Suppressor macrophage treated with lipopolysaccharide for 1 hour (primary cell): ENCODE measurements around the gene CR1L.
"Not testable (repeated sequence)": the region's sequence is repeated elsewhere in the genome, so short reads cannot be mapped to it uniquely, and the experiment has no call there.

ENCODE experiments used
- DNase-seq, 3 donors: peaks; one replicate each; pipeline ENCODE4 v3.0.0-alpha.2; 2020 to 2022

CR1L gene

GRCh38 chr1:207644852-207645634, at the start of gene CR1L:
TSS of gene CR1L (plus strand) at chr1:207645133. CDS start at chr1:207645234, 101 bp downstream.
- peak; percentile 94 to 97 (median 97) for DNase-seq

DNA sequence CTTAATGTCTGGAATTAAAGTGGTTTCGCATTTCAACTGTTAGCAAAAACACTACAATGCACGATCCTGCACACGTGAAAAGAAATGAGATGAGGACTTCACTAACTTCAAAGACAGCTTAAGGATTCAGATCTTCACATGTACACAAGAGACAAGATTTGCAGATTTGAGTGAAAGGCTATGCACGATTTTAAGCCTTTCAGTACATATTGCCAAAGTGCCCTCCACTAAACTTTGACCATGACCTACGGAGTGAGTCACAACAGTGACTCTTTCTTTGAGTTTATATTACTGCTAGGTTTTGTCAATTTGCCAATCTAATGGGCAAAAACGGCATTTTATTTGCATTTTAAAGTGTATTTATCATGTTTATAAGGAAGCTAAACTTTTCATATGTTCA, 41.2 kb upstream of the CR1L start:
- peak in 1 of 3 donors; percentile 4 for DNase-seq

DNA sequence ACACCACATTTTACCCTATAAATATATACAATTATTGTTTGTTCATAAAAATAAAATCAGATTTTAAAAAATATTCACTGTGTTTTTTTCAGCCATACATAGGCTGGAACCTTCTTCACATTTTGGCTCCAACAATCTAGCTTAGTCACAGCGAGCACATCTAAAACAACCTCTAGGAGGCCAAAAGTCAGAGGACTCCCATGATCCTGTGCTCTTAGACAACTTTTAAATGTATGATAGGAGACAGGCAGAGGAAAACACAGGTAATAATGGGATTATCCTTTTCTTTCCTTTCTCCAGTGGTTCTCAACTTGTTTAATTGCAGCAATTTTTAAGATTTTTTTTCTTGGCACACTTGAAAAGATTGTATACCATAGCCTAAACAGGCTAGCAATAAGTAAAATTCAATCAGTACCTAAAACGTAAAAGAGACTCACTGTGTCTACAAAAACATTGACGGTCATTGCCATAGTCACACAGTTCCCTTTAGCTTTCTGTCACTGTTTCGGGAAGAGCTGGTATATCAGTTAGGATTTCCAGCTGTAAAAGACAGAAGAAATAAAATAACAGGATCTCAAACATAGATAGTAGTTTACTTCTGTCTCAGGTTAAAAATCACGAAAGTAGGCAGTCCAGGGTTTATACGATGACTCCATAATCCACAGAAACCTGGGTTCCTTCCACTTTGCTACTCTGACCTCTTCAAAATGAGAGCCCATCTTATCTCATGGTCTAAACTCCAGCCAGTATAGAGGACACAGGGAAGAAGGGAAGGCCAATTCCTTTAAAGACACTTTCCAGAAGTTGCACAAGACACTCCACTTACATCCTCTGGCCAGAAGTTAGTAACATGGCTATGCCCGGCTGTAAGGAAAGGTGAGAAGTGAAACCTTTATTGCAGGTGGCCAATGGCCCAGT, 39.2 kb upstream of the CR1L start:
- DNase-seq = no peak

GRCh38 chr1:207606362-207606755, 38.6 kb upstream of the CR1L start:
- DNase-seq = no peak

GRCh38 chr1:207612762-207613161, 32.2 kb upstream of the CR1L start:
- DNase-seq = no peak

DNA sequence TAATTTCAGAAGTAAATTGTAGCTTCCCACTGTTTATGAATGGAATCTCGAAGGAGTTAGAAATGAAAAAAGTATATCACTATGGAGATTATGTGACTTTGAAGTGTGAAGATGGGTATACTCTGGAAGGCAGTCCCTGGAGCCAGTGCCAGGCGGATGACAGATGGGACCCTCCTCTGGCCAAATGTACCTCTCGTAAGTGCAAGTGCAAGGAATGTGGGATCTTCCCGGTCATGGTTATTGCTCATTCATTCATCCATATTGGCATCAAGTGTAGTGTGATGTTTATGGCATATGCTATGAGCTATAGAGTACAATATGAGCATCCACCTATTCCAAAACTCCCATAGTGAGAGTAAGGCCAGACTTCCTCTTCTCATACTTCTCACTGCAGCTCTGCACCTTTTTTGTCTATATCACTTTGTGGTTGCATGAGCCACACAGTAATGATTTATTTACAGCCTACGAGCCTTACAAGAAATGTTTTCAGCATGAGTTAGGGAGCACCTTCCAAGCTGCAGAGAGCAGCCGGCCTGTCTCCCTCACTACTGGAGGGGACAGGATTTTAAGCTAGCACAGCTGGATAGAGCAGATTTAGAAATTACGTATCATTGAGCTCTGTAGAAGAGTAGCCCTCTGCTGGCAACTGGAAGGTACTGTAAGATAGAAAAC, 24.9 kb upstream of the CR1L start:
- peak; percentile 64 to 72 (median 67) for DNase-seq

DNA sequence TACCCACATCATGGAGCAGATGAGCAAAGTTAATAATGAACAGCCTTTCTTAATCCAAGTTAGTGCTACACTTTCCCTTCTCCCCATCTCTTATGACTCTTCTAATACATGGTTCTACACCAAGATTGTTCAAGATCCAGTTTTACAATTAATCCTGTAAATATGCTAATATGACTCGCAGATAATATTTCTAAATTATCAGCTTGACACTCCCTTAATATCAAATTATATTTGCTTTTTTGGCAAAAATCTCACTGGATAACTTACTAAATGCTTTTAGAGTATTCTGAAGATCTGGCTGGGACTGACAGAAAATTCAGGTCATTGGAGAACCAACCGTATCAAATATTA, 24.4 kb upstream of the CR1L start:
- DNase-seq = no peak

GRCh38 chr1:207625504-207626071, 19.3 kb upstream of the CR1L start:
- not testable (repeated sequence) for DNase-seq

DNA sequence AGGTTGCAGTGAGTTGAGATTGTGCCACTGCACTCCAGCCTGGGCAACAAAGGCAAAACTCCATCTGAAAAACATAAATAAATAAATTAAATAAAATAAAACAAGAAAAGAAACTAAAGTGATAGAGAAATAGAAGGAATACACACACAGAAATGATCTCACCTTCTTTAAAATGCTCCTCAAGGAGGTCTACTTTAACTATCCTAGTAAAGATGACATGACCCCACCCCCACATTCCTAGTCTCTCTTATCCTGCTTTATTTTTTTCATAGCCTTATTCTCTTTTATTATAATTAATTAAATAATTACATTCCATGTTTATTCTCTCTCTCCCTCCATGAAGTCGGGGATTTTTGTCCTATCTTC, 18.0 kb upstream of the CR1L start:
- DNase-seq = no peak

- no peak for DNase-seq
Observed at GRCh38 chr1:207627496-207627895, 17.4 kb upstream of the CR1L start.

GRCh38 chr1:207628776-207629175, 16.2 kb upstream of the CR1L start:
- DNase-seq = no peak

DNA sequence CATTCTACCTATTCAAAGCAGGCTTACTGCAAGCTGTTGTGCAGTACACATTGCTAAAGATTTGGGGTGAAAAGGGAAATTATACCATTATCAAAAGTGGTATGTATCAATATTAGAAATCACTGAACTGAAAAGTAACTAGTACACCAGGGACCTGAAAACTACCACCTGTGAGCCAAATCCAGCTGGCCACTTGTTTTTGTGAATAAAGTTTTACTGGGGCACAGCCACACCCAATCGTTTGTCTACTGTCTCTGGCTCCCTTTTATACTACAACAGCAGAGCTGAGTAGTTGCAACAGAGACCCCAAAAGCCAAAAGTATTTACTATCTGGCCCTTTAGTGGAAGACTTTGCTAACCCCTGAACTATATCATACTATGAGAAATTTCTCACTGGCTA, 13.8 kb upstream of the CR1L start:
- no peak for DNase-seq

- DNase-seq = no peak
Observed at GRCh38 chr1:207633226-207633625, 11.7 kb upstream of the CR1L start.

DNA sequence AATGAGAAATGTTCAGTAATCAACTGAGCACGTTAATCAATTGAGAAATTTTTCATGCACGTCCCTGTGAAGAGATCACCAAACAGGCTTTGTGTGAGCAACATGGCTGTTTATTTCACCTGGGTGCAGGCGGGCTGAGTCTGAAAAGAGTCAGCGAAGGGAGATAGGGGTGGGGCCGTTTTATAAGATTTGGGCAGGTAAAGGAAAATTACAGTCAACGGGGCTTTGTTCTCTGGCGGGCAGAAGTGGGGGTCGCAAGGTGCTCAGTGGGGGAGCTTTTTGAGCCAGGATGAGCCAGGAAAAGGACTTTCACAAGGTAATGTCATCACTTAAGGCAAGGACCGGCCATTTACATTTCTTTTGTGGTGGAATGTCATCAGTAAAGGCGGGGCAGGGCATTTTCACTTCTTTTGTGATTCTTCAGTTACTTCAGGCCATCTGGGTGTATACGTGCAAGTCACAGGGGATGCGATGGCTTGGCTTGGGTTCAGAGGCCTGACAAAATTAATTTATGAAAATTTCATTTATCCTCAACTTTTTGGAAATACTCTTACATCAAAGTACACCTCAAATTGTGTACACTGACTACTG, 11.1 kb upstream of the CR1L start:
- not testable (repeated sequence) for DNase-seq

DNA sequence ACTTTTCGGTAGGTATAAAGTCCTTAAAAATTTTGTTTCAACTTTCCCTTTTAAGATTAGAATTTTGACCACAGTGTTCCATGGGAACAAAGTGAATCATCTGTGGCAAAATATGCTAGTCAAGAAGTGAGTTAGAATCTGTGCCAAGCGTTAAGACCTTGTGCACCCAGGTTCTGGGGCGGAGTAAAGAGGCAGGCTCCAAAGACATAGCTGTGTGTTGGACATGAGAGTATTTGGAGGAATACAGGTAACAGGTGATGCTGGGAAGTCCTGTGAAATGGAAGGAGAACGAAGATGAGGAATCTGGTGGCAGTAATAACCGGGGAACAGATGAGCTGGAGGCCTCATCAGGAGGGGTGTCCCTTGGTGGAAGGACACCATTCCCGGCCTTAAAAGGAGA, 10.6 kb upstream of the CR1L start:
- DNase-seq = not testable (repeated sequence)

GRCh38 chr1:207635569-207636186, 9.3 kb upstream of the CR1L start:
- not testable (repeated sequence) for DNase-seq

DNA sequence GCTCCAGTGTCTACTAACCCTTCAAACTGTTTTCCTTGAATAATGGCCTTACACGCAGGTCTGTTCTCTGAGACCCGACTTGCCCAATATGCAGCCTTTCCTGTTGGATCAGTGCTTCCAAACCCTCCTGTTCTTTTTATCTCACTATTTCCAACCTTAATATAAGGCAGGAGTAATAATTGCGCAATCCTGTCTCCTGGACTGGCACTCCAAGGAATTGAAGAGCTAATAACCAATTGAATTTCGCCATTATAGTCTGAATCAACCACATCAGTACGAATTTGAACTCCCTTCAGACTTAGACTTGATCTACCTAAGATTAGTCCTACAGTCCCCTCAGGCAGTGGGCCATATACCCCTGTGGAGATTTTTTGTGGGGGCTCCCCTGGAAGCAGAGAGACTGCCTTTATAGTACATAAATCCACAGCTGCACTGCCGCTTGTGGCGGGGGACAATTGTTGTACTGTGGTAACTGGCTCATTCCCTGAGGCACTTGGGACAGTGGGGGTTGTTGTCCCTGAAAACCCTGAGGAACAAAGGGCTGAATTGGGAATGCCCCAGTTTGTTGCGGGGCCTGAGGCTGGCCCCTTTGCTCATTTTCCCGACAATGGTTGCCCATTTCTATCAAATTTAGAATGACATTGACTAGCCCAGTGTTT, 6.3 kb upstream of the CR1L start:
- DNase-seq = not testable (repeated sequence)

DNA sequence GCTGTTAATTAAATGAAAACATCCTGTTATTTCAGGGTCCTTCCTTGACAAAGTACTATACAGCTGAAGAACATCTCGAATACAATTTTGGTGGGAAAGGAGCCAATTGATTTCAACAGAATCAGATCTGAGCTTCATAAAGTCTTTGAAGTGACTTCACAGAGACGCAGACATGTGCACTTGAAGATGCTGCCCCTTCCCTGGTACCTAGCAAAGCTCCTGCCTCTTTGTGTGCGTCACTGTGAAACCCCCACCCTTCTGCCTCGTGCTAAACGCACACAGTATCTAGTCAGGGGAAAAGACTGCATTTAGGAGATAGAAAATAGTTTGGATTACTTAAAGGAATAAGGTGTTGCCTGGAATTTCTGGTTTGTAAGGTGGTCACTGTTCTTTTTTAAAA, 5.6 kb upstream of the CR1L start:
- DNase-seq = not testable (repeated sequence)

DNA sequence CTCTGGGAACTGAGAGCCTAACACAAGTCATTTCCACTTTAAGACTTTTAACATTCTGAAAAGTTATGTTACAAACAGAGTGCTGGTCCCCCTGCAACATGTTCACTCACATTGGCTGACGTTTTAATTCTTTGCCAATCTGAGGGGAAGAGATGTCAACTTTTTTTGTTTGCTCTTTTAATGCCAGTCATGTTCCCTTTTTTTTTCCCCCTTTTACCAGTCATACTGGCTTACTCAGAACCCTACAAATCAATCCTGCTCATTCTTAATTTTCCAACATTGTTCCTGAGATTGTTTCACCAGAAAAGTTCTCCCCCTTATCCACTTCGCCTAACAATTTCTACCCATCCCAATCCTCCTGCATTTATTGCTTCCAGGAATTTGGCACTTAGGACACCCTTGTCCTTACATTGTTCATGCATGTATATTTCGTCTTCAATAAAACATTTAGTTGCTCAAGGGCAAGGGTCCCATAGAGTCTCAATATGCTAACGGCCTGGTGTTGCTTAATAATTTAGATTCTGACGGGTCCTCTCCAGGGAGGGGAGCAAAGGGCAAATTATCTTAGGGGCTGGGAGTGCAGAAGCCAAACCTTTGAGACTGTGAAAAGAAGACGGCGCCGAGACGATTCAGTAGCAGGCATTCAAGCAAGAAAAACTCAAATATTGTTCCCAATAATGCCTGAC, 624 bp upstream of the CR1L start:
- DNase-seq = peak; percentile 31 to 68 (median 38)

GRCh38 chr1:207645635-207646081, 725 bp downstream of the CR1L start:
- DNase-seq = no peak

- peak in 1 of 3 donors; percentile 31 for DNase-seq
Observed at GRCh38 chr1:207646171-207646570, 1.2 kb downstream of the CR1L start.
